Adipocyte (in vitro differentiated cells): Measurements from ENCODE around the gene NELL1.

Source experiments
- DNase-seq: peaks from one replicate; pipeline ENCODE4 v3.0.0-alpha.2; 2015; ENCODE audit warnings: low read depth
- H3K27me3 ChIP-seq: replicated peaks from 2 replicates; pipeline ENCODE4 v1.7.0; 2013; ENCODE audit warnings: mild to moderate bottlenecking, low read length, moderate library complexity; ENCODE audit not compliant: control insufficient read depth, insufficient read depth
- H3K36me3 ChIP-seq: 2 replicates; pipeline ENCODE4 v1.7.0; 2013; ENCODE audit warnings: low read length, mild to moderate bottlenecking, moderate library complexity; ENCODE audit not compliant: control insufficient read depth, insufficient read depth, severe bottlenecking
- H3K4me1 ChIP-seq: 2 replicates; pipeline ENCODE4 v1.7.0; 2013; ENCODE audit warnings: mild to moderate bottlenecking, low read length, moderate library complexity; ENCODE audit not compliant: control insufficient read depth, insufficient read depth
- H3K4me3 ChIP-seq: 2 replicates; pipeline ENCODE4 v1.7.0; 2013; ENCODE audit warnings: mild to moderate bottlenecking, low read length, moderate library complexity
- H3K9ac ChIP-seq: 2 replicates; pipeline ENCODE4 v1.7.0; 2013; ENCODE audit warnings: mild to moderate bottlenecking, low read length, moderate library complexity
- H3K9me3 ChIP-seq: 2 replicates; pipeline ENCODE4 v1.7.0; 2013; ENCODE audit warnings: mild to moderate bottlenecking, low read length, moderate library complexity; ENCODE audit not compliant: control insufficient read depth

NELL1 gene

GRCh38 chr11:20668844-20669819 lies at the start of gene NELL1:
Gene NELL1, plus strand, starts transcription at chr11:20669586.
- H3K27me3 ChIP-seq, result peaks cover 64% of the 10 kb centered on the region
- no peak within 1 kb of the TSS for H3K9ac ChIP-seq
- no peaks in the 10 kb centered on the region for H3K4me1 ChIP-seq
- H3K4me3 ChIP-seq, result peak within 1 kb of the TSS; percentile 37
- peaks cover 9% of the 10 kb centered on the region for H3K9me3 ChIP-seq
- DNase-seq, result no peak
- H3K36me3 ChIP-seq, result no peaks in the 10 kb centered on the region

GRCh38 chr11:20620988-20621387 lies 48.4 kb upstream of the NELL1 start:
- no peak for DNase-seq
- Histone ChIP-seq H3K9me3 (no peaks in the 10 kb centered on the region), H3K27me3 (peaks cover 31% of the 10 kb centered on the region), H3K36me3 (no peaks in the 10 kb centered on the region), H3K4me3 (no peak overlapping the region), H3K9ac (no peak overlapping the region), H3K4me1 (peaks cover 14% of the 10 kb centered on the region)

- peaks cover 38% of the 10 kb centered on the region for H3K27me3 ChIP-seq
- no peak overlapping the region for H3K4me3 ChIP-seq
- no peak for DNase-seq
- H3K9ac ChIP-seq, result no peak overlapping the region
- peaks cover 9% of the 10 kb centered on the region for H3K4me1 ChIP-seq
- no peaks in the 10 kb centered on the region for H3K36me3 ChIP-seq
- no peaks in the 10 kb centered on the region for H3K9me3 ChIP-seq
These were observed 47.7 kb upstream of the NELL1 start for GRCh38 chr11:20621679-20622078.

- DNase-seq, result no peak
- Histone ChIP-seq H3K4me1 (no peaks in the 10 kb centered on the region), H3K27me3 (peaks cover 41% of the 10 kb centered on the region), H3K4me3 (no peak overlapping the region), H3K36me3 (no peaks in the 10 kb centered on the region), H3K9ac (no peak overlapping the region), H3K9me3 (no peaks in the 10 kb centered on the region)
These were observed 46.1 kb upstream of the NELL1 start for GRCh38 chr11:20623252-20623651.

- H3K9ac ChIP-seq, result no peak overlapping the region
- no peak for DNase-seq
- H3K27me3 ChIP-seq, result peaks cover 30% of the 10 kb centered on the region
- H3K4me1 ChIP-seq, result no peaks in the 10 kb centered on the region
- no peaks in the 10 kb centered on the region for H3K9me3 ChIP-seq
- no peaks in the 10 kb centered on the region for H3K36me3 ChIP-seq
- H3K4me3 ChIP-seq, result no peak overlapping the region
These were observed 43.1 kb upstream of the NELL1 start for GRCh38 chr11:20626279-20626678.

- H3K4me1 ChIP-seq, result no peaks in the 10 kb centered on the region
- H3K9ac ChIP-seq, result no peak overlapping the region
- no peak for DNase-seq
- no peak overlapping the region for H3K4me3 ChIP-seq
- H3K27me3 ChIP-seq, result peaks cover 27% of the 10 kb centered on the region
- H3K36me3 ChIP-seq, result no peaks in the 10 kb centered on the region
- H3K9me3 ChIP-seq, result no peaks in the 10 kb centered on the region
These were observed 42.4 kb upstream of the NELL1 start for GRCh38 chr11:20627026-20627425.

- Histone ChIP-seq H3K4me3 (no peak overlapping the region), H3K36me3 (no peaks in the 10 kb centered on the region), H3K4me1 (no peaks in the 10 kb centered on the region), H3K27me3 (peaks cover 24% of the 10 kb centered on the region), H3K9me3 (no peaks in the 10 kb centered on the region), H3K9ac (no peak overlapping the region)
- no peak for DNase-seq
These were observed 41.7 kb upstream of the NELL1 start for GRCh38 chr11:20627701-20628100.

GRCh38 chr11:20631519-20632168 lies 37.7 kb upstream of the NELL1 start:
- H3K4me3 ChIP-seq, result no peak overlapping the region
- H3K9me3 ChIP-seq, result no peaks in the 10 kb centered on the region
- no peaks in the 10 kb centered on the region for H3K4me1 ChIP-seq
- H3K36me3 ChIP-seq, result no peaks in the 10 kb centered on the region
- no peak for DNase-seq
- H3K27me3 ChIP-seq, result peaks cover 26% of the 10 kb centered on the region
- no peak overlapping the region for H3K9ac ChIP-seq

GRCh38 chr11:20632169-20632532 lies 37.2 kb upstream of the NELL1 start:
- Histone ChIP-seq H3K27me3 (peaks cover 23% of the 10 kb centered on the region), H3K4me1 (no peaks in the 10 kb centered on the region), H3K36me3 (no peaks in the 10 kb centered on the region), H3K9me3 (no peaks in the 10 kb centered on the region), H3K9ac (no peak overlapping the region), H3K4me3 (no peak overlapping the region)
- no peak for DNase-seq

- DNase-seq, result no peak
- no peaks in the 10 kb centered on the region for H3K4me1 ChIP-seq
- no peak overlapping the region for H3K9ac ChIP-seq
- no peak overlapping the region for H3K4me3 ChIP-seq
- no peaks in the 10 kb centered on the region for H3K36me3 ChIP-seq
- H3K9me3 ChIP-seq, result no peaks in the 10 kb centered on the region
- H3K27me3 ChIP-seq, result peaks cover 22% of the 10 kb centered on the region
These were observed 35.3 kb upstream of the NELL1 start for GRCh38 chr11:20634044-20634443.

GRCh38 chr11:20634781-20635180 lies 34.6 kb upstream of the NELL1 start:
- H3K9me3 ChIP-seq, result no peaks in the 10 kb centered on the region
- peaks cover 24% of the 10 kb centered on the region for H3K27me3 ChIP-seq
- no peak overlapping the region for H3K9ac ChIP-seq
- H3K4me1 ChIP-seq, result no peaks in the 10 kb centered on the region
- no peak overlapping the region for H3K4me3 ChIP-seq
- no peak for DNase-seq
- H3K36me3 ChIP-seq, result no peaks in the 10 kb centered on the region
